ENCODE measurements around the gene GATAD2A.

Gene GATAD2A

DNA sequence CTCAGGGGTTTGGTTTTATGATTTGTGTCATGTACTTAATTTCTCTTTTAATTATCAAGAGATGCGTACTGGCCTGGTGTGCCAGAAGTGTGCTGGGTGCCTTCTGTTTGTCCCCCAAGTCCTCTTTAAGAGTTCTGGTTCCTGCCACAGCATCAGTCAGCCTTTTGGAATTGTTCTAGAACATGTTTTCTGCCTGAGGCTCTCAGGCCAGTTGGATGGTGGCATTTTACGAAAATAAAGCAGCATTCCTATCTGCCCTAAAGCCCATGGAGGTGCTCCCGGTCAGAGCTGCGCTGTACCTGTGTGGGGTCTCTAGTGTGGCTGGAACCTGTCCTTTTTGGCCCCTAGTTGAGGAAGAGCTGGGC lies 55.8 kb downstream of the GATAD2A start:
- no peak for TF ChIP-seq EZH2phosphoT487 (IDR thresholded peaks at IDR 0.05; ENCODE audit: borderline replicate concordance)
- TF ChIP-seq, protein P1, sequence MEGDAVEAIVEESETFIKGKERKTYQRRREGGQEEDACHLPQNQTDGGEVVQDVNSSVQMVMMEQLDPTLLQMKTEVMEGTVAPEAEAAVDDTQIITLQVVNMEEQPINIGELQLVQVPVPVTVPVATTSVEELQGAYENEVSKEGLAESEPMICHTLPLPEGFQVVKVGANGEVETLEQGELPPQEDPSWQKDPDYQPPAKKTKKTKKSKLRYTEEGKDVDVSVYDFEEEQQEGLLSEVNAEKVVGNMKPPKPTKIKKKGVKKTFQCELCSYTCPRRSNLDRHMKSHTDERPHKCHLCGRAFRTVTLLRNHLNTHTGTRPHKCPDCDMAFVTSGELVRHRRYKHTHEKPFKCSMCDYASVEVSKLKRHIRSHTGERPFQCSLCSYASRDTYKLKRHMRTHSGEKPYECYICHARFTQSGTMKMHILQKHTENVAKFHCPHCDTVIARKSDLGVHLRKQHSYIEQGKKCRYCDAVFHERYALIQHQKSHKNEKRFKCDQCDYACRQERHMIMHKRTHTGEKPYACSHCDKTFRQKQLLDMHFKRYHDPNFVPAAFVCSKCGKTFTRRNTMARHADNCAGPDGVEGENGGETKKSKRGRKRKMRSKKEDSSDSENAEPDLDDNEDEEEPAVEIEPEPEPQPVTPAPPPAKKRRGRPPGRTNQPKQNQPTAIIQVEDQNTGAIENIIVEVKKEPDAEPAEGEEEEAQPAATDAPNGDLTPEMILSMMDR (conservative IDR thresholded peaks at IDR 0.05; ENCODE audit: low read length): no peak
- peaks cover 19% of the 10 kb centered on the region for H4K20me1 ChIP-seq (ENCODE audit: insufficient read depth, low read length, poor library complexity, severe bottlenecking)

DNA sequence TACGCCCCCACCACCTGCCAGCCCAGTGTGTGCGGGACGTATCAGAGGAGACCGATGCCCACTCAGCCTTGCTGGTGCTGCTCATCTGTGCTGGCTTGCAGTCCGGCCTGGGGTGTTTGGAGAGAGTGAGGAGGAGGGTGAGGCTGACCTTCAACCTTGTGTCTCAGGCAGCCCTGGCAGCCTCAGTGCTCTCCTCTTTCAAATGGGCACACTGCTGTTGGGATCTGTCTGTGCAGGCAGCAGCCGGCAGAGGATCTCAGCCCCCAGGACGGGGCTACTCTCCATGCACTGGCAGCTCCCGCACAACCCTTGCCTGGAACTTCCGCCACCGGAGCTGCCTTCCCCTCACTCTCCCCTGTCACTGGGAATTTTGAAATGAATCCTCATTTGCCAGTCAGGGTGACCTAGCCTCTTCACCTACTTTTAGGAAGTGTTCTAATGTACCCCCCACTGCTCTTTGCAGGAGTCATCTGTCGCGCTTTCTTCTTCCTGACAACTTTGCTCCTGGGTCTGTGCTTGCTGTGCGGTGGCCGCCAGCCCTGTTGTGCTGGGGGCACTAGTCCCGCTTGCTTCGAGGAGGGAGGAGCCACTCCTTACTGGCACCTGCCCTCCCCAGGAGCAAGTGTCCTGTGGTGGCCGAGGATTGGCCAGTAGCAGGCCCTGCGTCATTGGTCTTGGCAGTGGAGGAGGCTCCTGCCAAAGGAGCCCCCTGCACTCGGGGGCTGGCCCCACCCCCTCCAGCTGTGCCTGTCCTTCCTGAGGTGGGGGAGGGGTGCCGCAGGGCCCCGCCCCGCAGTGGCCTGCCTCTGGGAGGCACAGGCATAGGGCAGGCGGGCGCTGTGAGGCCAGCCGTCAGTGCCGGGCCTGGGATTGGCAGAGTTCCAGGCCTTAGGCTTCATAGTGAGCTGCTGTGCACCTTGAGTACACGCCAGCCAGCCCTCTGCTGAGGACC lies 56.5 kb downstream of the GATAD2A start:
- Histone ChIP-seq H3K4me3 (ENCODE audit: low read length, poor library complexity, severe bottlenecking) (peak overlapping the region; percentile 75), H3K36me3 (ENCODE audit: insufficient read depth, low read length) (peaks cover 35% of the 10 kb centered on the region; the same call in 1 of the 2 replicates), H3K9ac (ENCODE audit: low read depth, low read length, poor library complexity, severe bottlenecking) (peak overlapping the region; percentile 78), H3K27me3 (ENCODE audit: insufficient read depth, low read length, poor library complexity, severe bottlenecking) (no peaks in the 10 kb centered on the region), H3K79me2 (ENCODE audit: insufficient read depth, low read length) (peaks cover 92% of the 10 kb centered on the region), H2AFZ (ENCODE audit: low read length) (no peak overlapping the region), H3K9me3 (ENCODE audit: insufficient read depth, low read depth, low read length) (no peaks in the 10 kb centered on the region), H3K9me2 (replicated peaks; ENCODE audit: low read depth, low read length) (no peaks in the 10 kb centered on the region), H3F3A (ENCODE audit: low read depth) (peaks cover 14% of the 10 kb centered on the region), H3K4me2 (ENCODE audit: low read depth, low read length, poor library complexity, severe bottlenecking) (peak overlapping the region; percentile 95), H3K4me1 (ENCODE audit: insufficient read depth, low read length, poor library complexity, severe bottlenecking) (peaks cover 60% of the 10 kb centered on the region), H4K20me1 (ENCODE audit: insufficient read depth, low read length, poor library complexity, severe bottlenecking) (peaks cover 13% of the 10 kb centered on the region)
- TF ChIP-seq EZH2phosphoT487 (IDR thresholded peaks at IDR 0.05; ENCODE audit: borderline replicate concordance): no peak
- TF ChIP-seq, protein P1 (conservative IDR thresholded peaks at IDR 0.05; ENCODE audit: low read length): no peak

More for the DNA sequence above, 55.8 kb downstream of the GATAD2A start:
- peaks cover 34% of the 10 kb centered on the region; the same call in 1 of the 2 replicates for H3K36me3 ChIP-seq (ENCODE audit: insufficient read depth, low read length)
- no peak overlapping the region for H2AFZ ChIP-seq (ENCODE audit: low read length)
- no peaks in the 10 kb centered on the region for H3K9me2 ChIP-seq (replicated peaks; ENCODE audit: low read depth, low read length)
- H3K4me1 ChIP-seq (ENCODE audit: insufficient read depth, low read length, poor library complexity, severe bottlenecking): peaks cover 60% of the 10 kb centered on the region
- peaks cover 14% of the 10 kb centered on the region for H3F3A ChIP-seq (ENCODE audit: low read depth)
- H3K4me2 ChIP-seq (ENCODE audit: low read depth, low read length, poor library complexity, severe bottlenecking): peak overlapping the region; percentile 95
- H3K79me2 ChIP-seq (ENCODE audit: insufficient read depth, low read length): peaks cover 92% of the 10 kb centered on the region
- H3K4me3 ChIP-seq (ENCODE audit: low read length, poor library complexity, severe bottlenecking): peak overlapping the region; percentile 75
- H3K9ac ChIP-seq (ENCODE audit: low read depth, low read length, poor library complexity, severe bottlenecking): peak overlapping the region; percentile 78
- H3K27me3 ChIP-seq (ENCODE audit: insufficient read depth, low read length, poor library complexity, severe bottlenecking): no peaks in the 10 kb centered on the region
- no peaks in the 10 kb centered on the region for H3K9me3 ChIP-seq (ENCODE audit: insufficient read depth, low read depth, low read length)

DNA sequence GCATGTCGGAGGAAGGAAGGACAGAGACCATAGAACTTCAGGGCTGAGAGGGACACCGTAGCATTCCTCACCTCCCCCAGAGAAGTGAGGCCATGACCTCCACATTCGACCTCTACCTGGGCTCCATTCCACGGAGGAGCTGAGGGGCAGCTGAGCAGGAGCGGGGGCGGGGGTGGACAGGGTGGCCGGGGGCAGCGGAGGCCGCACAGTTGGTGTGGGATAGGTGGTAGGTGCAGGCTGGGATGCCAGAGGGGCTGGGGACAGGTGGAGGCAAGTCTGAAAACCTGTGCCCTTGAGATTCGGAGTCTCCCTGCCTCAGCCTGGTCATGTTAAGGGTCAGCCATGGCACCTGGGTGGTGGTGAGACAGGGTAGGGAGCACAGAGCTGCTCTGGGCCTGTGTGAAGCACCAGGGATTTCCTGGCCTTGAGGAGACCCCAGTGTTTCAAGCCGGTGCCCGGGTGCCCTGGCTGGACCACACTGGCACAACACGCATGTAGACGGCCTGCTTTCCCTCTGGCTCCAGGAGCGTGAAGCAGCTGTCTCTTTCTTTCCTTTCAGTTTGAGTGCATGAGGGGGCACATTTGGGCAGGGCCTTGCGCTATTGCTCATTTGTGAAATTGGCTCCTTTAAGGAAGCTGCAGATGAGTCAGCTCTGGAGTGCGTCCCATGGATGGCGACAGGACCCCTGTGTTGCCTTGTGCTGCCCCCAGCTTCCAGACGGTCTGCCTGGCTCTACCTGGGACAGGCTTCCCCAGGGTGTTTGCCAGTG lies 58.1 kb downstream of the GATAD2A start:
- Histone ChIP-seq H3K4me1 (ENCODE audit: insufficient read depth, low read length, poor library complexity, severe bottlenecking) (peaks cover 50% of the 10 kb centered on the region), H3K36me3 (ENCODE audit: insufficient read depth, low read length) (peaks cover 47% of the 10 kb centered on the region), H4K20me1 (ENCODE audit: insufficient read depth, low read length, poor library complexity, severe bottlenecking) (peaks cover 13% of the 10 kb centered on the region), H3K4me2 (ENCODE audit: low read depth, low read length, poor library complexity, severe bottlenecking) (peak overlapping the region; percentile 95), H3K27me3 (ENCODE audit: insufficient read depth, low read length, poor library complexity, severe bottlenecking) (no peaks in the 10 kb centered on the region), H2AFZ (ENCODE audit: low read length) (no peak overlapping the region), H3K79me2 (ENCODE audit: insufficient read depth, low read length) (peaks cover 90% of the 10 kb centered on the region), H3K9me2 (replicated peaks; ENCODE audit: low read depth, low read length) (no peaks in the 10 kb centered on the region), H3K9me3 (ENCODE audit: insufficient read depth, low read depth, low read length) (peaks cover 14% of the 10 kb centered on the region; the same call in 1 of the 2 replicates), H3K9ac (ENCODE audit: low read depth, low read length, poor library complexity, severe bottlenecking) (peak overlapping the region; percentile 78), H3F3A (ENCODE audit: low read depth) (peaks cover 14% of the 10 kb centered on the region), H3K4me3 (ENCODE audit: low read length, poor library complexity, severe bottlenecking) (no peak overlapping the region)
- no peak for TF ChIP-seq EZH2phosphoT487 (IDR thresholded peaks at IDR 0.05; ENCODE audit: borderline replicate concordance)

All from Loucy (cell line).